MM.1S (cell line): Measurements from ENCODE around the gene KCNK7.

Experiments
- DNase-seq: peaks from one replicate; pipeline ENCODE4 v3.0.0-alpha.2; 2015
- H2AFZ ChIP-seq: fragments of 300-600 bp; sonication (generic); 2 replicates; pipeline ENCODE4 v1.6.0; 2016; ENCODE audit warnings: antibody characterized with exemption, low read length
- H3F3A ChIP-seq: fragments of 300-600 bp; sonication (generic); 2 replicates; pipeline ENCODE4 v1.6.1; 2016; ENCODE audit warnings: mild to moderate bottlenecking, antibody characterized with exemption, low read length, moderate library complexity, mixed read lengths; ENCODE audit not compliant: insufficient read depth
- H3K27ac ChIP-seq: fragments of 300-600 bp; sonication (generic); 2 replicates; pipeline ENCODE4 v1.5.1; 2016; ENCODE audit warnings: mild to moderate bottlenecking, low read length
- H3K27me3 ChIP-seq: fragments of 300-600 bp; sonication (generic); replicated peaks from 2 replicates; pipeline ENCODE4 v1.6.0; 2016; ENCODE audit warnings: low read length; ENCODE audit not compliant: insufficient read depth
- H3K36me3 ChIP-seq: fragments of 300-600 bp; sonication (generic); replicated peaks from 2 replicates; pipeline ENCODE4 v1.6.1; 2016; ENCODE audit warnings: mild to moderate bottlenecking, low read length, mixed read lengths; ENCODE audit not compliant: insufficient read depth
- H3K4me1 ChIP-seq: fragments of 300-600 bp; sonication (generic); 2 replicates; pipeline ENCODE4 v1.6.1; 2016; ENCODE audit warnings: low read length, mixed read lengths
- H3K4me2 ChIP-seq: fragments of 300-600 bp; sonication (generic); 2 replicates; pipeline ENCODE4 v1.6.0; 2016; ENCODE audit warnings: low read depth, low read length
- H3K4me3 ChIP-seq: fragments of 300-600 bp; sonication (generic); 2 replicates; pipeline ENCODE4 v1.5.1; 2016; ENCODE audit warnings: low read length, mixed read lengths
- H3K79me2 ChIP-seq: fragments of 300-600 bp; sonication (generic); 2 replicates; pipeline ENCODE4 v1.6.1; 2016; ENCODE audit warnings: mixed run types, low read length, mixed read lengths
- H3K9ac ChIP-seq: fragments of 300-600 bp; sonication (generic); 2 replicates; pipeline ENCODE4 v1.6.1; 2016; ENCODE audit warnings: low read length, mixed read lengths
- H3K9me2 ChIP-seq: fragments of 300-600 bp; sonication (generic); replicated peaks from 2 replicates; pipeline ENCODE4 v1.6.1; 2016; ENCODE audit warnings: mild to moderate bottlenecking, low read length, mixed read lengths; ENCODE audit not compliant: insufficient read depth
- H3K9me3 ChIP-seq: fragments of 300-600 bp; sonication (generic); replicated peaks from 2 replicates; pipeline ENCODE4 v1.6.1; 2016; ENCODE audit warnings: mild to moderate bottlenecking, low read length, mixed read lengths; ENCODE audit not compliant: insufficient read depth
- H4K20me1 ChIP-seq: fragments of 300-600 bp; sonication (generic); 2 replicates; pipeline ENCODE4 v1.6.1; 2016; ENCODE audit warnings: mild to moderate bottlenecking, low read length, moderate library complexity, mixed read lengths; ENCODE audit not compliant: insufficient read depth
- EZH2 ChIP-seq: fragments of 300-600 bp; sonication (generic); optimal IDR thresholded peaks from 2 replicates; pipeline ENCODE3; 2017; ENCODE audit warnings: low read depth, mild to moderate bottlenecking, antibody characterized with exemption, low read length, mixed read lengths
- EZH2phosphoT487 ChIP-seq: fragments of 300-600 bp; sonication (generic); IDR thresholded peaks from 2 replicates; pipeline ENCODE4 v1.6.1; 2018; ENCODE audit warnings: antibody characterized with exemption, low read length
- TF ChIP-seq, protein P1 (sequence below): fragments of 300-600 bp; sonication (generic); IDR thresholded peaks from 2 replicates; pipeline ENCODE4 v1.5.1; 2016; ENCODE audit warnings: antibody characterized with exemption, low read length, mixed read lengths

The KCNK7 gene

DNA sequence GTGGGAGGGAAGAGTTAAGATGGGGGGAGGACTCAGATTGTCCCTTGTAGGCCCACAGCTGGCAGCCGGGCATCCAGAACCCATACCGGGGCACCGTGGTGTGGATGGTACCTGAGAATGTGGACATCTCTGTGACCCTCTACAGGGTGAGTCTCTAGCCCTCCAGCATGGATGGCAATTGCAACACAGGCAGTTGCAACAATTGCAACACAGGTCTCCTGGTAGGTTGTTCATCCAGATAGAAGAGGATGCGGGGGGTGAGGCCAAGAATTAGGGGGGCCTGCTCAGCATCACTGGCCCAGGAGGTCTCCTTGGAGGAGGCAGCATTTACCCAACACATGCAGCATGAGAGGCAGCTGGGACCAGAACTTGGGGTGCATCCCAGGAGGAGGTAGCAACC lies 16.3 kb downstream of the KCNK7 start:
- no peaks in the 10 kb centered on the region for H3K36me3 ChIP-seq
- no peaks in the 10 kb centered on the region for H3K9me3 ChIP-seq
- TF ChIP-seq EZH2phosphoT487 (no peak), EZH2 (no peak)
- TF ChIP-seq, protein P1, sequence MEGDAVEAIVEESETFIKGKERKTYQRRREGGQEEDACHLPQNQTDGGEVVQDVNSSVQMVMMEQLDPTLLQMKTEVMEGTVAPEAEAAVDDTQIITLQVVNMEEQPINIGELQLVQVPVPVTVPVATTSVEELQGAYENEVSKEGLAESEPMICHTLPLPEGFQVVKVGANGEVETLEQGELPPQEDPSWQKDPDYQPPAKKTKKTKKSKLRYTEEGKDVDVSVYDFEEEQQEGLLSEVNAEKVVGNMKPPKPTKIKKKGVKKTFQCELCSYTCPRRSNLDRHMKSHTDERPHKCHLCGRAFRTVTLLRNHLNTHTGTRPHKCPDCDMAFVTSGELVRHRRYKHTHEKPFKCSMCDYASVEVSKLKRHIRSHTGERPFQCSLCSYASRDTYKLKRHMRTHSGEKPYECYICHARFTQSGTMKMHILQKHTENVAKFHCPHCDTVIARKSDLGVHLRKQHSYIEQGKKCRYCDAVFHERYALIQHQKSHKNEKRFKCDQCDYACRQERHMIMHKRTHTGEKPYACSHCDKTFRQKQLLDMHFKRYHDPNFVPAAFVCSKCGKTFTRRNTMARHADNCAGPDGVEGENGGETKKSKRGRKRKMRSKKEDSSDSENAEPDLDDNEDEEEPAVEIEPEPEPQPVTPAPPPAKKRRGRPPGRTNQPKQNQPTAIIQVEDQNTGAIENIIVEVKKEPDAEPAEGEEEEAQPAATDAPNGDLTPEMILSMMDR = no peak
- H2AFZ ChIP-seq = no peak overlapping the region
- no peak overlapping the region for H3K4me2 ChIP-seq
- H3K4me1 ChIP-seq = peaks cover 12% of the 10 kb centered on the region
- no peaks in the 10 kb centered on the region for H3K9me2 ChIP-seq
- no peak for DNase-seq
- no peaks in the 10 kb centered on the region for H4K20me1 ChIP-seq
- peaks cover 49% of the 10 kb centered on the region for H3K79me2 ChIP-seq
- no peaks in the 10 kb centered on the region for H3K27me3 ChIP-seq
- no peak overlapping the region for H3K4me3 ChIP-seq
- no peak overlapping the region for H3K9ac ChIP-seq
- peaks cover 14% of the 10 kb centered on the region for H3F3A ChIP-seq
- no peak overlapping the region for H3K27ac ChIP-seq

DNA sequence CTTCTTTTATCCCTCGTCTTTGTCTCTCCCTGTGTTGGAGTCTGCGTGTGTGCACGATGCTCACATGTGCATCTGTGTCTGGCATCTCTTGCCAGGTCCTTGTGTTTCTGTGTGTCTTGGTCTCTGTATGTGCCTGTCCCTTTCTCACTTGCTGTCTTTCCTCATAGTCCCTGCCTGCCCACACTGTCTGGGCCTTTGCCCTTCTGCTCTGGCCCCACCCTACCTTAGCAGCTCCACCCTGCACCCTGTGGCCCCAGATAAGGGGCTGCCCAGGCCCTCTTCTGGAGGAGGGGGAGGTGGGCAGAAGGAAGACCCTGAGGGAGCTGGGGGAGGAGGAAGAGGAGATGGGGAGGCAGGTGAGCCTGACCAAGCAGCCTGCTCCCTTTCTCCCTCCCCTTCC lies 16.9 kb downstream of the KCNK7 start:
- no peak overlapping the region for H3K27ac ChIP-seq
- no peak overlapping the region for H3K4me3 ChIP-seq
- H3K4me2 ChIP-seq = no peak overlapping the region
- no peak for DNase-seq
- no peak for TF ChIP-seq EZH2phosphoT487
- TF ChIP-seq, protein P1 = no peak
- TF ChIP-seq EZH2 = no peak
- H3K79me2 ChIP-seq = peaks cover 51% of the 10 kb centered on the region
- H4K20me1 ChIP-seq = no peaks in the 10 kb centered on the region
- no peaks in the 10 kb centered on the region for H3K9me2 ChIP-seq
- H3K9me3 ChIP-seq = no peaks in the 10 kb centered on the region
- H3K4me1 ChIP-seq = peaks cover 14% of the 10 kb centered on the region
- no peaks in the 10 kb centered on the region for H3K27me3 ChIP-seq
- H2AFZ ChIP-seq = no peak overlapping the region
- H3K36me3 ChIP-seq = no peaks in the 10 kb centered on the region
- peaks cover 18% of the 10 kb centered on the region for H3F3A ChIP-seq
- H3K9ac ChIP-seq = no peak overlapping the region

DNA sequence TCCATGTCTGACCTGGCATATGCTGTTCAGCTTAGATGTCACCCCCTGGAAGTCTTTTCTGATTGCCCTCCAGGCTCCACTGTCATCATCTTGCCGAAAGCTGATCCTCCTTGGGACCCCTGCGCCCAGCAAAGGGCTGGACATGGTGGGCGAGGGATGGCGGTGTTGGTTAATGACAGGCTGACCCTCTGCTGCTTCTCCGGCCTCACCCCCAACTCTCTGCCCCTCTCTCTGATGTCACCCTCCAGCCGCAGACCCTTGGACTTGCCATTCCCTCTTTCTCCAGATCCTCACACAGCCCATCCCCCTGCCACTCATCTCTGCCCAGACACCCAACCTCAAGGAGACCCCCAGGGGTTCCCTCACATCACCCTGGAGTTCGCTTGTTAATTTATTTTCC lies 17.5 kb downstream of the KCNK7 start:
- H3K9ac ChIP-seq = no peak overlapping the region
- H3K9me2 ChIP-seq = no peaks in the 10 kb centered on the region
- H3K9me3 ChIP-seq = no peaks in the 10 kb centered on the region
- H3K4me3 ChIP-seq = no peak overlapping the region
- no peaks in the 10 kb centered on the region for H4K20me1 ChIP-seq
- H3K4me2 ChIP-seq = no peak overlapping the region
- H3K27ac ChIP-seq = no peak overlapping the region; the same call in 1 of the 2 replicates
- peaks cover 57% of the 10 kb centered on the region for H3K79me2 ChIP-seq
- TF ChIP-seq EZH2phosphoT487 (no peak), EZH2 (no peak)
- TF ChIP-seq, protein P1 = no peak
- H3F3A ChIP-seq = peaks cover 23% of the 10 kb centered on the region
- peaks cover 20% of the 10 kb centered on the region for H3K4me1 ChIP-seq
- H3K27me3 ChIP-seq = no peaks in the 10 kb centered on the region
- H3K36me3 ChIP-seq = no peaks in the 10 kb centered on the region
- DNase-seq = no peak
- no peak overlapping the region for H2AFZ ChIP-seq
